HEK293T (cell line): ENCODE measurements around the gene LYPD6B.

Experiments used
- CTCF ChIA-PET: fragments of 350-600 bp; formaldehyde crosslinking; extraction: SDS; loops from one replicate; lab custom pipeline; 2021; ENCODE audit warnings: antibody characterized with exemption, inconsistent platforms; lab: Yijun Ruan, JAX
- POLR2A ChIA-PET: fragments of 350-600 bp; formaldehyde crosslinking; extraction: SDS; loops from one replicate; lab custom pipeline; 2020; ENCODE audit warnings: antibody characterized with exemption, inconsistent platforms; lab: Yijun Ruan, JAX
- DNase-seq: peaks from one replicate; pipeline ENCODE4 v3.0.0; 2012; ENCODE audit warnings: mixed read lengths; ENCODE audit errors: extremely low spot score
- ARNT ChIP-seq: fragments of 450-650 bp; IDR thresholded peaks from 2 replicates; pipeline ENCODE4 v1.6.1; 2017; ENCODE audit warnings: mild to moderate bottlenecking
- BHLHE40 ChIP-seq: fragments of 450-650 bp; IDR thresholded peaks from 2 replicates; pipeline ENCODE4 v1.6.1; 2016; ENCODE audit warnings: mild to moderate bottlenecking, moderate library complexity, borderline replicate concordance
- CTBP1 ChIP-seq: fragments of 450-650 bp; IDR thresholded peaks from 2 replicates; pipeline ENCODE4 v1.6.1; 2016; ENCODE audit warnings: borderline replicate concordance
- ELF4 ChIP-seq: fragments of 450-650 bp; IDR thresholded peaks from 2 replicates; pipeline ENCODE4 v1.6.1; 2017; ENCODE audit warnings: antibody characterized with exemption
- FOXA1 ChIP-seq: fragments of 450-650 bp; IDR thresholded peaks from 2 replicates; pipeline ENCODE4 v1.6.1; 2016; ENCODE audit warnings: mild to moderate bottlenecking
- FOXK2 ChIP-seq: fragments of 450-650 bp; IDR thresholded peaks from 2 replicates; pipeline ENCODE4 v1.6.1; 2016; ENCODE audit warnings: mild to moderate bottlenecking
- FOXM1 ChIP-seq: fragments of 450-650 bp; IDR thresholded peaks from 2 replicates; pipeline ENCODE4 v1.6.1; 2017; ENCODE audit warnings: mild to moderate bottlenecking, borderline replicate concordance
- HDGF ChIP-seq: fragments of 450-650 bp; IDR thresholded peaks from 2 replicates; pipeline ENCODE4 v1.6.1; 2017; ENCODE audit warnings: antibody characterized with exemption, borderline replicate concordance
- L3MBTL2 ChIP-seq: fragments of 450-650 bp; conservative IDR thresholded peaks from 2 replicates; pipeline ENCODE4 v1.6.1; 2016; ENCODE audit warnings: mild to moderate bottlenecking
- LEF1 ChIP-seq: fragments of 450-650 bp; IDR thresholded peaks from 2 replicates; pipeline ENCODE4 v1.6.1; 2017; ENCODE audit warnings: mild to moderate bottlenecking, borderline replicate concordance
- NFRKB ChIP-seq: fragments of 450-650 bp; IDR thresholded peaks from 2 replicates; pipeline ENCODE4 v1.6.1; 2016; ENCODE audit warnings: mild to moderate bottlenecking, moderate library complexity
- PKNOX1 ChIP-seq: fragments of 450-650 bp; IDR thresholded peaks from 2 replicates; pipeline ENCODE4 v1.6.1; 2016
- SP1 ChIP-seq: fragments of 450-650 bp; IDR thresholded peaks from 2 replicates; pipeline ENCODE4 v1.6.1; 2017
- SUZ12 ChIP-seq: fragments of 450-650 bp; IDR thresholded peaks from 2 replicates; pipeline ENCODE4 v1.6.1; 2016; ENCODE audit warnings: mild to moderate bottlenecking
- TARDBP ChIP-seq: fragments of 450-650 bp; IDR thresholded peaks from 2 replicates; pipeline ENCODE4 v1.6.1; 2016
- ZNF384 ChIP-seq: fragments of 450-650 bp; IDR thresholded peaks from 2 replicates; pipeline ENCODE4 v1.6.1; 2016

LYPD6B gene

DNA sequence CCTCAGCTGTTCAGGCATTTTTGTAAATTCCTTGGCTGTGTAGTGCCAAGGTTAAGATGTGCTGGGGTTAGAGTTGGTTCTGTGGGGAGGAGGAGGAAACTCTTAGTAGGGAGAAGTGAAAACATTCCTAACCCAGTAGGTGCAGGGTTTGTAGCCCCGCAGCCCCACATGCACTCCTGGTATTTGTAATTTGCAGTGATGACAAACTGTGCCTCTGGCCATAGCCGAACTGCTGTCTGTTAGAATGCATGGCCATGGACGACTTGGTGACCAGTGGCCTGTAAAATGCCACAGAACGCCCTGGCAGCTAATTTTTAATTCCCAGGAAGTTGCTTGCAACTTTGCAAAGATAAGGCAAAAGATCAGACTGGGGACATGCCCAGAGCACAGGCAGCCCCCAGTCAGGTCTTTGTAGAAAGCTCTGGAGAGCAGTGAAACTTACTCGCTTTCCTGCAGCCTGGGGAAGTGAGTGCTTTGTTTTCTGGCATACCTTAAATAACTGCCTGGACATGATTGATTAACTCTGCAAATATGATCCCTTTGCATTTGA, 38.4 kb downstream of the LYPD6B start:
- no peak for DNase-seq
- TF ChIP-seq ARNT (no peak), CTBP1 (no peak), BHLHE40 (no peak), PKNOX1 (no peak), ELF4 (no peak)
- CTCF ChIA-PET = no interaction called here
- POLR2A ChIA-PET = no interaction called here

GRCh38 chr2:149077861-149078260, 39.4 kb downstream of the LYPD6B start:
- ChIA-PET CTCF (no interaction called here), POLR2A (no interaction called here)
- TF ChIP-seq ELF4 (no peak), ARNT (no peak), SUZ12 (no peak), L3MBTL2 (no peak), CTBP1 (no peak), FOXK2 (no peak), LEF1 (no peak), BHLHE40 (no peak), FOXA1 (no peak), ZNF384 (no peak), FOXM1 (no peak)
- DNase-seq = no peak

- no peak for DNase-seq
- ChIA-PET POLR2A (no interaction called here), CTCF (no interaction called here)
- TF ChIP-seq FOXM1 (no peak), ELF4 (no peak), FOXK2 (no peak), FOXA1 (no peak), NFRKB (no peak), SP1 (no peak), PKNOX1 (no peak)
Observed at GRCh38 chr2:149080099-149080498, 41.6 kb downstream of the LYPD6B start.

DNA sequence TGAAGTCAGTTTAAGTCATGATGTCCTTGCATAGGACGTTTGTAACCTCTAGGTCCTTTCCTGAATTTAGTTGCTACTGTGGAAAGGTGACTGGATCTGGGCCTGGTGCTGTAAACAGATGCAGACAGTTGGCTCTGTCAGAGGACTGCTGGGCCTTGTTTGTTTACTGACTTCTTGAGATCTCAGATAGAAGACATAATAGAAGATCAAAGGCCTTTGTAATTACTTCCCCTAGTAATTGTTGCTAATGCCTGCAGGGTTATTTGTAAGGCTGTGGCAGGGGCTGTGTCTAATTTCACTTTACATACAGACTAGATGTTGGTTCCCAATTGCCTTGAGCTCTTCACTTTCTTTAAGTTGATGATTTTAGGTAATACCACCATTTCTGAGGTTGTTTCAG, 42.5 kb downstream of the LYPD6B start:
- TF ChIP-seq CTBP1 (no peak), SUZ12 (no peak), SP1 (no peak), HDGF (no peak), ARNT (no peak)
- DNase-seq = no peak
- ChIA-PET POLR2A (no interaction called here), CTCF (no interaction called here)

DNA sequence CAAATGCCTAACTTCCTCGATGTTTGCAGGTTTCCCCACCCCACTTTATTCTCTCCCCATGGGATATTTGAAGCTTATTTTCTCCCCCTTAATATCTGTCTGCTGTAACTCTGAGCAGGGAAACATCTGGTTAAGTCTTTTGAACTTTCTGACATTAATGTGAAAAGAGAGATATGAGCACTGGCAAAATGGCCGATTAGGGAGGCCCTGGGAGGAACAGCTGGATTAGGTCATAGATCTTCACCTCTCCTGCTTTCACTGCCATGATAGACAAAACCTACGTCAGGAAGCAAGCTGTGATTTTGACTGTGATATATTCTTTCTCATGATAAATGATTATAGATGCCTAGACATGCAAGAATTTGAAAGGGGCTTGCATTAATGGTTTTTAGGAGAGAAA, 43.6 kb downstream of the LYPD6B start:
- CTCF ChIA-PET = interaction anchor here (0.6 kb wide), 1 partner anchor 41 kb away, joined by 3 read pairs; no protein-coding TSS in a partner anchor
- POLR2A ChIA-PET = no interaction called here
- DNase-seq = no peak
- TF ChIP-seq ELF4 (no peak), ARNT (no peak), NFRKB (no peak), SP1 (no peak), ZNF384 (no peak), FOXA1 (no peak), LEF1 (no peak), PKNOX1 (no peak), SUZ12 (no peak), L3MBTL2 (no peak), FOXM1 (no peak), CTBP1 (no peak), BHLHE40 (no peak), FOXK2 (no peak), HDGF (no peak), TARDBP (no peak)

DNA sequence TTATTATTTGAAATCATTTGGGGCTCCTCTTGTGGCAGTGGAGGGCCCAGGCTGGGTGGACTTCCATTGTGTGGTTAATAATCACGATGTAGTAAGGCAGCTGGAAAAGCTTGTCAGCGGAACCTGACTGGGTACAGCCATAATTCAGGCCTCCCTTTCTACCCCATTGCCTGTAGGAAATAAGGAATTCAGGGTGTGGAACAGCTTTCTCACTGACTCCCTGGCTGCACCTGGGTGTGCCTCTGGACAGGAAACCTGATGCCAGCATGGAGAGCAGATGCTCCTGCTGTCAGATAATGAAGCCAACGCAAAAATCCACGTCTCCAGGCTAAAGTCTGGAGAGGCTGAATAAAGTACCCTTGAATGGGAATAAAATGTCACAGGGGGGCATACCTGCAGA, 44.2 kb downstream of the LYPD6B start:
- CTCF ChIA-PET = interaction anchor here (0.6 kb wide), 1 partner anchor 42 kb away, joined by 3 read pairs; no protein-coding TSS in a partner anchor
- no peak for DNase-seq
- TF ChIP-seq FOXM1 (no peak), FOXK2 (no peak), SP1 (no peak), FOXA1 (no peak), L3MBTL2 (no peak), CTBP1 (no peak), PKNOX1 (no peak), ZNF384 (no peak), LEF1 (no peak), SUZ12 (no peak), BHLHE40 (no peak), ELF4 (no peak), NFRKB (no peak), TARDBP (no peak), ARNT (no peak), HDGF (no peak)

More for the DNA sequence above, 44.2 kb downstream of the LYPD6B start:
- POLR2A ChIA-PET = no interaction called here
